NCI-H526 treated with DMSO at 0.1 percent for 48 hours (cell line): Measurements from ENCODE around the gene RGR.

Experiments used
- DNase-seq: peaks from one replicate; lab custom pipeline; 2025; lab: John Stamatoyannopoulos, UW

Gene RGR

GRCh38 chr10:84244651-84245270, at the start of gene RGR:
Gene RGR, plus strand, starts transcription at chr10:84245053. Its CDS starts 38 bp downstream, at chr10:84245091.
- no peak for DNase-seq

- no peak for DNase-seq
These were observed 48.8 kb upstream of the RGR start for GRCh38 chr10:84196083-84196482.

GRCh38 chr10:84196941-84197340, 47.9 kb upstream of the RGR start:
- no peak for DNase-seq

GRCh38 chr10:84197643-84198042, 47.2 kb upstream of the RGR start:
- DNase-seq: no peak

GRCh38 chr10:84198206-84198915, 46.5 kb upstream of the RGR start:
- no peak for DNase-seq

- DNase-seq: no peak
These were observed 44.2 kb upstream of the RGR start for GRCh38 chr10:84200537-84201243.

GRCh38 chr10:84201244-84201606, 43.6 kb upstream of the RGR start:
- DNase-seq: no peak

- DNase-seq: no peak
These were observed 43.2 kb upstream of the RGR start for GRCh38 chr10:84201682-84202081.

GRCh38 chr10:84202349-84202748, 42.5 kb upstream of the RGR start:
- no peak for DNase-seq

- DNase-seq: no peak
These were observed 40.7 kb upstream of the RGR start for GRCh38 chr10:84204122-84204521.

- DNase-seq: no peak
These were observed 40.2 kb upstream of the RGR start for GRCh38 chr10:84204610-84205009.

GRCh38 chr10:84205049-84205852, 39.6 kb upstream of the RGR start:
- DNase-seq: peak; percentile 23

- no peak for DNase-seq
These were observed 38.9 kb upstream of the RGR start for GRCh38 chr10:84205853-84206525.

GRCh38 chr10:84208023-84208422, 36.8 kb upstream of the RGR start:
- no peak for DNase-seq

- DNase-seq: no peak
These were observed 33.3 kb upstream of the RGR start for GRCh38 chr10:84211566-84211965.

GRCh38 chr10:84212014-84212413, 32.8 kb upstream of the RGR start:
- no peak for DNase-seq

GRCh38 chr10:84213076-84213475, 31.8 kb upstream of the RGR start:
- no peak for DNase-seq

- no peak for DNase-seq
These were observed 30.7 kb upstream of the RGR start for GRCh38 chr10:84214046-84214572.

GRCh38 chr10:84214612-84215235, 30.1 kb upstream of the RGR start:
- DNase-seq: no peak

- no peak for DNase-seq
These were observed 28.0 kb upstream of the RGR start for GRCh38 chr10:84216834-84217233.

- no peak for DNase-seq
These were observed 27.1 kb upstream of the RGR start for GRCh38 chr10:84217746-84218145.
